ENCODE measurements around the gene LRRC4C.

DNA sequence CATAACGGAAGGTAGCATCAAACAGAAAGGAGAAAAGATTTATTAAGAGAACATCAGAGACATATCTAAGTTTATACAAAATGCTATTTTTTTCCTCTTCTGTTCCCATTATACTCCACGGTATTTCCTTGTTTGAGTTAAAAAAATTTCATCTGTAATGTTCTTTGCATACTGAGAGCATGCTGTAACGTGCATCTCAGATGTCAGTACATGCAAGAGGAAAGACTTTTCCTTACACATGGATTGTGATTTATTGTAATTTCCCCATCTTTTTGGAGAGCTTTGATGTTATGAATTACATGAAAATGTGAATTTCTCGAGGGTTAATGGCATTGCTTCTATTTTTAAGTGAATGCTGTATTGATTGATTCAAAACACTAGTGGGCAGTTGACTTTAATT is 1164.0 kb downstream of the LRRC4C start:
- TF ChIP-seq, protein P1, sequence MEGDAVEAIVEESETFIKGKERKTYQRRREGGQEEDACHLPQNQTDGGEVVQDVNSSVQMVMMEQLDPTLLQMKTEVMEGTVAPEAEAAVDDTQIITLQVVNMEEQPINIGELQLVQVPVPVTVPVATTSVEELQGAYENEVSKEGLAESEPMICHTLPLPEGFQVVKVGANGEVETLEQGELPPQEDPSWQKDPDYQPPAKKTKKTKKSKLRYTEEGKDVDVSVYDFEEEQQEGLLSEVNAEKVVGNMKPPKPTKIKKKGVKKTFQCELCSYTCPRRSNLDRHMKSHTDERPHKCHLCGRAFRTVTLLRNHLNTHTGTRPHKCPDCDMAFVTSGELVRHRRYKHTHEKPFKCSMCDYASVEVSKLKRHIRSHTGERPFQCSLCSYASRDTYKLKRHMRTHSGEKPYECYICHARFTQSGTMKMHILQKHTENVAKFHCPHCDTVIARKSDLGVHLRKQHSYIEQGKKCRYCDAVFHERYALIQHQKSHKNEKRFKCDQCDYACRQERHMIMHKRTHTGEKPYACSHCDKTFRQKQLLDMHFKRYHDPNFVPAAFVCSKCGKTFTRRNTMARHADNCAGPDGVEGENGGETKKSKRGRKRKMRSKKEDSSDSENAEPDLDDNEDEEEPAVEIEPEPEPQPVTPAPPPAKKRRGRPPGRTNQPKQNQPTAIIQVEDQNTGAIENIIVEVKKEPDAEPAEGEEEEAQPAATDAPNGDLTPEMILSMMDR (conservative IDR thresholded peaks at IDR 0.05; ENCODE audit: low read depth, low read length): no peak
- TF ChIP-seq EZH2 (IDR thresholded peaks at IDR 0.05; ENCODE audit: low read length, unreplicated experiment) (no peak), EZH2phosphoT487 (IDR thresholded peaks at IDR 0.05; ENCODE audit: borderline replicate concordance, low read length) (no peak)
